HepG2 (cell line): ENCODE results near the gene NDUFB11. TPM values are rescaled to one million over a fixed set of nuclear protein-coding genes. Genes with fewer than 3 reads are reported as not detected.

Experiments used
- ATAC-seq: fragments of 200-7000 bp; cut with Tn5 transposase; 3 replicates; pipeline ENCODE4 v1.9.1; 2020; ENCODE audit warnings: mild to moderate bottlenecking, moderate library complexity
- BruUV-seq: library from RNA; stranded (reverse); fragments of 400-500 nt; replicated peaks from 2 replicates; lab custom pipeline; 2021; lab: Mats Ljungman, UMichigan
- CTCF ChIA-PET: fragments of 300-600 bp; formaldehyde crosslinking; extraction: SDS; loops from one replicate; lab custom pipeline; 2021; ENCODE audit warnings: low total read pairs, inconsistent platforms, low intra/inter-chr PET ratio; lab: Yijun Ruan, JAX
- POLR2A ChIA-PET: fragments of 350-600 bp; sonication (Branson Sonifier 250); formaldehyde crosslinking; loops from one replicate; lab custom pipeline; 2020; ENCODE audit warnings: antibody characterized with exemption, inconsistent platforms; lab: Yijun Ruan, JAX
- DNase-seq: peaks from one replicate; pipeline ENCODE4 v3.0.0-alpha.2; 2015; ENCODE audit warnings: low spot score
- FAIRE-seq: peaks from 3 replicates; lab custom pipeline; 2011; peaks lifted over from hg19 to GRCh38; lab: Jason Lieb, UNC
- H2AFZ ChIP-seq: one replicate; pipeline ENCODE4 v1.6.1; 2011; ENCODE audit warnings: low read length, inconsistent platforms
- H3K27ac ChIP-seq: fragments of 300-600 bp; 3 replicates; pipeline ENCODE4 v1.8.0; 2011; ENCODE audit warnings: mixed run types, mild to moderate bottlenecking, mixed read lengths, low read length, inconsistent platforms; ENCODE audit not compliant: insufficient read depth; ENCODE audit errors: extremely low read length
- H3K27me3 ChIP-seq, 2 experiments: fragments of 200-600 bp in 1 of 2; 2 replicates in 1 of 2; 3 replicates in 1 of 2; pipeline versions ENCODE4 v1.6.0 to v1.8.0; 2011; ENCODE audit warnings: low read length in 2 of 2, mild to moderate bottlenecking in 2 of 2, moderate library complexity in 2 of 2, inconsistent platforms in 1 of 2; ENCODE audit not compliant: insufficient read depth in 2 of 2, control insufficient read depth in 1 of 2
- H3K36me3 ChIP-seq, 2 experiments: fragments of 200-600 bp in 1 of 2; replicated peaks in 1 of 2; 2 replicates in 1 of 2; 3 replicates in 1 of 2; pipeline versions ENCODE4 v1.5.1 to v1.8.0; 2011; ENCODE audit warnings: low read length in 2 of 2, inconsistent platforms in 1 of 2; ENCODE audit not compliant: insufficient read depth in 2 of 2, control insufficient read depth in 1 of 2
- H3K4me1 ChIP-seq: 2 replicates; pipeline ENCODE4 v1.5.1; 2012; ENCODE audit warnings: low read length, inconsistent platforms; ENCODE audit not compliant: insufficient read depth
- H3K4me2 ChIP-seq: 2 replicates; pipeline ENCODE4 v1.6.0; 2011; ENCODE audit warnings: low read depth, low read length, inconsistent platforms
- H3K4me3 ChIP-seq, 3 experiments: fragments of 200-600 bp in 1 of 3; sonication (generic), shearing (Covaris generic) in 1 of 3; replicated peaks in 1 of 3; 2 replicates each; pipeline ENCODE4 v1.5.1; 2011 to 2016; ENCODE audit warnings: low read length in 3 of 3, inconsistent platforms in 2 of 3, low read depth in 2 of 3, mild to moderate bottlenecking in 2 of 3, control low read depth in 1 of 3, mixed read lengths in 1 of 3; ENCODE audit not compliant: insufficient read depth in 1 of 3
- H3K79me2 ChIP-seq: one replicate; pipeline ENCODE4 v1.6.1; 2011; ENCODE audit warnings: low read length, inconsistent platforms; ENCODE audit not compliant: insufficient read depth
- H3K9ac ChIP-seq: 2 replicates; pipeline ENCODE4 v1.6.0; 2011; ENCODE audit warnings: mild to moderate bottlenecking, low read depth, low read length, inconsistent platforms; ENCODE audit not compliant: insufficient read depth
- H3K9me3 ChIP-seq: 2 replicates; pipeline ENCODE4 v1.5.1; 2012; ENCODE audit warnings: mild to moderate bottlenecking, low read length
- H4K20me1 ChIP-seq: 2 replicates; pipeline ENCODE4 v1.6.0; 2011; ENCODE audit warnings: inconsistent platforms, mild to moderate bottlenecking, low read length, moderate library complexity; ENCODE audit not compliant: insufficient read depth
- GMEB2 ChIP-seq: IDR thresholded peaks from 2 replicates; pipeline ENCODE4 v1.6.1; 2016; ENCODE audit warnings: missing biosample characterization, missing genetic modification reagents, low read depth
- KLF13 ChIP-seq: sonication (generic); formaldehyde crosslinking; IDR thresholded peaks from 2 replicates; pipeline ENCODE4 v1.4.0; 2020; ENCODE audit warnings: mild to moderate bottlenecking, missing genetic modification reagents
- PHB2 ChIP-seq: fragments of 450-650 bp; IDR thresholded peaks from 2 replicates; pipeline ENCODE4 v1.6.1; 2018; ENCODE audit not compliant: partially characterized antibody
- PITX1 ChIP-seq: sonication (generic); formaldehyde crosslinking; IDR thresholded peaks from 2 replicates; pipeline ENCODE4 v1.5.1; 2020; ENCODE audit warnings: mild to moderate bottlenecking, missing genetic modification reagents
- RXRA ChIP-seq: sonication (generic); formaldehyde crosslinking; IDR thresholded peaks from 2 replicates; pipeline ENCODE4 v1.5.1; 2020; ENCODE audit warnings: missing genetic modification reagents
- SRSF1 ChIP-seq: fragments of 200-400 bp; formaldehyde crosslinking; optimal IDR thresholded peaks from 2 replicates; pipeline ENCODE3; 2017; ENCODE audit warnings: mild to moderate bottlenecking, low read depth, low read length, moderate library complexity
- ZFP82 ChIP-seq: sonication (generic); formaldehyde crosslinking; IDR thresholded peaks from 2 replicates; pipeline ENCODE4 v1.5.1; 2020; ENCODE audit warnings: mild to moderate bottlenecking, missing genetic modification reagents, borderline replicate concordance
- ZNF546 ChIP-seq: sonication (generic); formaldehyde crosslinking; conservative IDR thresholded peaks from 2 replicates; pipeline ENCODE4 v1.8.1; 2023; ENCODE audit warnings: mild to moderate bottlenecking, missing genetic modification reagents
- WGBS: methylation state at CpG from one replicate; pipeline ENCODE4 v1.1.6; 2017; ENCODE audit warnings: low lambda C conversion rate; 5-methylcytosine and 5-hydroxymethylcytosine counted together
- in situ Hi-C: cut with HindIII; loops from 2 replicates; pipeline ENCODE4 v1.10.0; 2017; ENCODE audit warnings: low pct_unique_long_range_greater_than_20kb; ENCODE audit not compliant: extremely low pct_ligation_motif_present
- intact Hi-C: fragments of 100-400 bp; cut with micrococcal nuclease; formaldehyde crosslinking; loops from one replicate; pipeline ENCODE4 v1.10.0; 2022; ENCODE audit not compliant: unreplicated experiment
- polyA plus RNA-seq, 8 experiments: library from polyadenylated mRNA; depleted of rRNA in 3 of 8; stranded (reverse) in 7 of 8; unstranded in 1 of 8; fragments of >200 nt; fragmentation: Illumina TruSeq in 4 of 8; extraction: Trizol in 4 of 8; gene quantifications; 2 replicates each; pipeline versions ENCODE4 v1.2.1 to v1.2.3, GENCODE V29; 2011 to 2016; ENCODE audit warnings: low read depth in 4 of 8, missing spikeins in 1 of 8, mixed read lengths in 1 of 8; ENCODE audit not compliant: insufficient read depth in 1 of 8
- total RNA-seq, 5 experiments: library from RNA; depleted of rRNA; stranded (reverse); fragments of >200 nt; fragmentation: Illumina TruSeq; extraction: Trizol; gene quantifications; 2 replicates each; pipeline ENCODE4 v1.2.3, GENCODE V29; 2016; ENCODE audit warnings: low read depth in 1 of 5
- TF ChIP-seq, protein P1 (sequence below): sonication (generic); formaldehyde crosslinking; conservative IDR thresholded peaks from 2 replicates; pipeline ENCODE4 v1.5.0; 2020; ENCODE audit warnings: missing genetic modification reagents

The NDUFB11 gene
- total and polyA plus RNA-seq, 2 of the 13 experiments (the other 11 are each of a cell fraction or from before 2014, with no cell fraction given), result 46.6 to 100 TPM

DNA sequence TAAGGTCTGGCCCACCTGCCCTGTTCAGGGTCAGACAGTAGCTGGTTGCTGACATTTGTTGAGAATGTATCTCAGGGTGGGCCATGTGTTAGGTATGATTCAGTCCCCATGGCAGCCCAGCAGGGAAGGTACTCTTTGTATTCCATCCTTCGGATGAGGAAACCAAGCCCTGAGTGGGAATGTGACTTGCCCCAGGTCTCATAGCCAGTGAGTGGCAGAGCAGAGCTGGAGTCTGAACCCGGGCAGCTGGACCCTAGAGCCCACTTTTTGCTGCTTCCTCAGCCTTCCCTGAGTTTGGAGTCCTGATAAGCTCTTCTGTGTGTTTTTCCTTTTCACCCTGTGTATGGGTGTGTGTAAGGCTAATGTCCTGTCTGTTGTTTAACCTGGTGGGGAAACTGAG is 27.5 kb upstream of the NDUFB11 start (continued):
- TF ChIP-seq, protein P1, sequence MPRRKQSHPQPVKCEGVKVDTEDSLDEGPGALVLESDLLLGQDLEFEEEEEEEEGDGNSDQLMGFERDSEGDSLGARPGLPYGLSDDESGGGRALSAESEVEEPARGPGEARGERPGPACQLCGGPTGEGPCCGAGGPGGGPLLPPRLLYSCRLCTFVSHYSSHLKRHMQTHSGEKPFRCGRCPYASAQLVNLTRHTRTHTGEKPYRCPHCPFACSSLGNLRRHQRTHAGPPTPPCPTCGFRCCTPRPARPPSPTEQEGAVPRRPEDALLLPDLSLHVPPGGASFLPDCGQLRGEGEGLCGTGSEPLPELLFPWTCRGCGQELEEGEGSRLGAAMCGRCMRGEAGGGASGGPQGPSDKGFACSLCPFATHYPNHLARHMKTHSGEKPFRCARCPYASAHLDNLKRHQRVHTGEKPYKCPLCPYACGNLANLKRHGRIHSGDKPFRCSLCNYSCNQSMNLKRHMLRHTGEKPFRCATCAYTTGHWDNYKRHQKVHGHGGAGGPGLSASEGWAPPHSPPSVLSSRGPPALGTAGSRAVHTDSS (CRISPR knock-in tag), result no peak
- no peak for TF ChIP-seq ZNF546 (CRISPR knock-in tag)
- TF ChIP-seq PITX1 (CRISPR knock-in tag), result no peak
- TF ChIP-seq GMEB2 (CRISPR knock-in tag), result no peak
- no peak for TF ChIP-seq ZFP82 (CRISPR knock-in tag)
- no peak for TF ChIP-seq PHB2
- TF ChIP-seq KLF13 (CRISPR knock-in tag), result no peak

GRCh38 chrX:47170861-47171692 is 26.6 kb upstream of the NDUFB11 start:
- Histone ChIP-seq H3K9me3 (no peaks in the 10 kb centered on the region), H3K4me2 (no peak overlapping the region), H3K4me1 (no peaks in the 10 kb centered on the region), H3K27me3 (no peaks in the 10 kb centered on the region), H3K9ac (no peak overlapping the region), H3K36me3 (peaks cover 12 to 28% of the 10 kb centered on the region in 2 experiments; a peak in 4 of 5 replicates), H3K27ac (no peak overlapping the region), H2AFZ (no peak overlapping the region), H4K20me1 (no peaks in the 10 kb centered on the region), H3K4me3 (no peak overlapping the region), H3K79me2 (peaks cover 5% of the 10 kb centered on the region)
- BruUV-seq, result no TSS peak
- no peak for FAIRE-seq
- DNase-seq, result no peak
- no peak for TF ChIP-seq RXRA (CRISPR knock-in tag)
- no peak for TF ChIP-seq SRSF1
- in situ Hi-C loops, result no loop called here
- WGBS, result 99% methylated on average over 14 of the region's 34 CpGs
- ChIA-PET POLR2A (no interaction called here), CTCF (no interaction called here)
- ATAC-seq, result no peak
- intact Hi-C loops, result no loop called here
